GM12872 (cell line): ENCODE results near the gene SLC25A10.

Experiments
- TF ChIP-seq, protein P1 (sequence below): IDR thresholded peaks from 3 replicates; pipeline ENCODE4 v1.5.1; 2011; ENCODE audit warnings: low read depth, mild to moderate bottlenecking, low read length, moderate library complexity; ENCODE audit not compliant: insufficient read depth

SLC25A10 gene

DNA sequence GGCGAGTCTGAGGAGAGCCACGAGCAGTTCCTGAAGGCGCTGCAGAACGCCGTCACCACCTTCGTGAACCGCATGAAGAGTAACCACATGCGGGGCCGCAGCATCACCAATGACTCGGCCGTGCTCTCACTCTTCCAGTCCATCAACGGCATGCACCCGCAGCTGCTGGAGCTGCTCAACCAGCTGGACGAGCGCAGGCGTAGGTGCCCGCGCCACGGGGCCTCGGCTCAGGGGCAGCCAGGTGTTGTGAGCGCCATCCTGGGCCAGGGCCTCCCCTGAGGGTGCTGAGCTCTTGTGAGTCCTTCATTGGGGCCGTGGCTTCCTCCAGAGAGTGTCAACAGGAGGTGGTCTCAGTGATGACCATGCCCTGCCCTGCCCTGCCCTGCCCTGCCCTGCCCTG, 16.3 kb upstream of the SLC25A10 start:
- TF ChIP-seq, protein P1, sequence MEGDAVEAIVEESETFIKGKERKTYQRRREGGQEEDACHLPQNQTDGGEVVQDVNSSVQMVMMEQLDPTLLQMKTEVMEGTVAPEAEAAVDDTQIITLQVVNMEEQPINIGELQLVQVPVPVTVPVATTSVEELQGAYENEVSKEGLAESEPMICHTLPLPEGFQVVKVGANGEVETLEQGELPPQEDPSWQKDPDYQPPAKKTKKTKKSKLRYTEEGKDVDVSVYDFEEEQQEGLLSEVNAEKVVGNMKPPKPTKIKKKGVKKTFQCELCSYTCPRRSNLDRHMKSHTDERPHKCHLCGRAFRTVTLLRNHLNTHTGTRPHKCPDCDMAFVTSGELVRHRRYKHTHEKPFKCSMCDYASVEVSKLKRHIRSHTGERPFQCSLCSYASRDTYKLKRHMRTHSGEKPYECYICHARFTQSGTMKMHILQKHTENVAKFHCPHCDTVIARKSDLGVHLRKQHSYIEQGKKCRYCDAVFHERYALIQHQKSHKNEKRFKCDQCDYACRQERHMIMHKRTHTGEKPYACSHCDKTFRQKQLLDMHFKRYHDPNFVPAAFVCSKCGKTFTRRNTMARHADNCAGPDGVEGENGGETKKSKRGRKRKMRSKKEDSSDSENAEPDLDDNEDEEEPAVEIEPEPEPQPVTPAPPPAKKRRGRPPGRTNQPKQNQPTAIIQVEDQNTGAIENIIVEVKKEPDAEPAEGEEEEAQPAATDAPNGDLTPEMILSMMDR: no peak

DNA sequence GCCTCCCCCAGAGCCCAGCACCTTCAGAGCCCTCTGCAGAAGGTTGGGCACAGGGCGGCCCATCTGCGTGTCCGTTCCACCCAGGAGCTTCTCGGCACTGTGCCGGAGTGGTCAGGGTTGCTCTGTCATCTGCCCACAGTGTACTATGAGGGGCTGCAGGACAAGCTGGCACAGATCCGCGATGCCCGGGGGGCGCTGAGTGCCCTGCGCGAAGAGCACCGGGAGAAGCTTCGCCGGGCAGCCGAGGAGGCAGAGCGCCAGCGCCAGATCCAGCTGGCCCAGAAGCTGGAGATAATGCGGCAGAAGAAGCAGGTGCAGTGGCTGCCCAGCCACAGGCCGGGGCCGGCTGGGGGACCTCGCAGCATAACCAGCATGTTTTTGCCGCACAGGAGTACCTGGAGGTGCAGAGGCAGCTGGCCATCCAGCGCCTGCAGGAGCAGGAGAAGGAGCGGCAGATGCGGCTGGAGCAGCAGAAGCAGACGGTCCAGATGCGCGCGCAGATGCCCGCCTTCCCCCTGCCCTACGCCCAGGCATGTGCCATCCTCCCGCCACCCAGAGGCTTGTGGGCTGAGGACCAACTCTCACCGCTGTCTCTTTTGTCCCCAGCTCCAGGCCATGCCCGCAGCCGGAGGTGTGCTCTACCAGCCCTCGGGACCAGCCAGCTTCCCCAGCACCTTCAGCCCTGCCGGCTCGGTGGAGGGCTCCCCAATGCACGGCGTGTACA, 15.7 kb upstream of the SLC25A10 start:
- TF ChIP-seq, protein P1: no peak

DNA sequence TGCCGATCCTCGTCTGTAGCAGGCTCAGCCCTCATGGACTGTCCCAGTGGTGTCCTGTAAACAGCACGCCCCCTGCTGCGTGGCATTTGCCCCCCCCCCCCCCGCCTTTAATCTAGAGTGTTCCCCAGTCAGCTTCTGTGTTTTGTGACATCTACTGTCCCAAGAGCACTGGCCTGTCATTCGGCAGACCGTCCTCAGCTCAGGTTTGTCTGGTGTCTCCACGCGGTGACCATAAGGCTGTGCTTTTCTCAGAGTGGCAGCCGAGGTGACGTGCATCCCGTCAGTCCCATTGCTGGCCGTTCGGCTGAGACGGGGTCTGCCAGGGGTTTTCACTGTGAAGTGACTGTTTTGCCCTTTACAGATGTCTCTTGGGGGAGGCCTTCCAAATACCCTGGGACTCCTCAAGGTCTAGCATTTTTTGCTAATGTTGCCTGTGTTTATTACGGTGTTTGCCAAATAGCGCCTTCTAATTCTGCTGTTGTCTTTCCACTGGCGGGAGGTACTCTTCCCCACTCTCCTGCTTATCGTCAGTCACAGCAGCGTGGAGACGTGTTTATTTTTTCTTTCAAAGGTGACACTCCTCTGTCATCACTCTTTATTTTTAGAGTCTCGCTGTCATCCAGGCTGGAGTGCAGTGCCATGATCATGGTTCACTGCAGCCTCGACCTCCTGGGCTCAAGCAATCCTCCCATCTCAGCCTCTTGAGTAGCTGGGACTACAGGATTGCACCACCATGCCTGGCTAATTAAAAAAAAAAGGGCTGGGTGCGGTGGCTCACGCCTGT, 14.6 kb upstream of the SLC25A10 start:
- TF ChIP-seq, protein P1: no peak

DNA sequence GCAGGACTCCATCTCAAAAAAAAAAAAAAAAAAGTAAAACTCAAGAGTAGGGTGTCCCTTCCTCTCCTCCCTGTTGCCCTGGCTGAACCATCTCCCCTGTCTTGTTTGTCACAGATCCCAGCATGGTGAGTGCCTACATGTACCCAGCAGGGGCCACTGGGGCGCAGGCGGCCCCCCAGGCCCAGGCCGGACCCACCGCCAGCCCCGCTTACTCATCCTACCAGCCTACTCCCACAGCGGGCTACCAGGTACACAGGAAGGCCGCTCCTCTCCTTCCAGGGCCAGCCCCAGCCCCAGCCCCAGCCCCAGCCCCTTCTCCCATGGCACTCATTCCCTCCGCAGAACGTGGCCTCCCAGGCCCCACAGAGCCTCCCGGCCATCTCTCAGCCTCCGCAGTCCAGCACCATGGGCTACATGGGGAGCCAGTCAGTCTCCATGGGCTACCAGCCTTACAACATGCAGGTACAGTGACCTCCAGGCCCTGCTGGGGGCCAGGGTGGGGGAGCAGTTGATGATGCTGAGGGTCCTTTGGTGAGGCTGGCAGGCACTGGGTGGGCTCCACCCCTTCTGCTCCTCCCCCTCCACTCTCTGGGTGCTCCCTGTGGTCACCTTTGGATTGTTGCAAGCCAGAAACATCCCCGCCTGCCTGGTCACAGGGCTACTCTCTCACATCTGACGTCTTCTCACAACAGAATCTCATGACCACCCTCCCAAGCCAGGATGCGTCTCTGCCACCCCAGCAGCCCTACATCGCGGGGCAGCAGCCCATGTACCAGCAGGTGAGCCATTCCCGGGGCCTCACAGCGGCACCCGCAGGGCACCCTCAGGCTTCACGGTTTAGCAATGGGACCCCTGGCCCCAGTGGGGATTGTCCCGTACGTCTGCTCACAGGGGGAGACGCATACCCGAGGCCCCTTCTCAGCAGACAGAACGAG, 11.5 kb upstream of the SLC25A10 start:
- TF ChIP-seq, protein P1: no peak

DNA sequence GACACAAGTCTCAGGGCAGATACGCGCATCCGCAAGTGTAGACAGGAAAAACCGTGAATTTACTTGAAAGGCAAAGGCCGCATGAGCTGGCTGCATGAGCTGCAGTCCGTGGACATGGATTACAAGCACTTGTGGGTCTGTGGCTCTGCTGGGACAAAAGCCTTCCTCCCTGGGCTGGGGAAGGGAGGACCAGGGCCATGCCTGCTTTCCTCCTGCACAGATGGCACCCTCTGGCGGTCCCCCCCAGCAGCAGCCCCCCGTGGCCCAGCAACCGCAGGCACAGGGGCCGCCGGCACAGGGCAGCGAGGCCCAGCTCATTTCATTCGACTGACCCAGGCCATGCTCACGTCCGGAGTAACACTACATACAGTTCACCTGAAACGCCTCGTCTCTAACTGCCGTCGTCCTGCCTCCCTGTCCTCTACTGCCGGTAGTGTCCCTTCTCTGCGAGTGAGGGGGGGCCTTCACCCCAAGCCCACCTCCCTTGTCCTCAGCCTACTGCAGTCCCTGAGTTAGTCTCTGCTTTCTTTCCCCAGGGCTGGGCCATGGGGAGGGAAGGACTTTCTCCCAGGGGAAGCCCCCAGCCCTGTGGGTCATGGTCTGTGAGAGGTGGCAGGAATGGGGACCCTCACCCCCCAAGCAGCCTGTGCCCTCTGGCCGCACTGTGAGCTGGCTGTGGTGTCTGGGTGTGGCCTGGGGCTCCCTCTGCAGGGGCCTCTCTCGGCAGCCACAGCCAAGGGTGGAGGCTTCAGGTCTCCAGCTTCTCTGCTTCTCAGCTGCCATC, 10.6 kb upstream of the SLC25A10 start:
- TF ChIP-seq, protein P1: no peak

DNA sequence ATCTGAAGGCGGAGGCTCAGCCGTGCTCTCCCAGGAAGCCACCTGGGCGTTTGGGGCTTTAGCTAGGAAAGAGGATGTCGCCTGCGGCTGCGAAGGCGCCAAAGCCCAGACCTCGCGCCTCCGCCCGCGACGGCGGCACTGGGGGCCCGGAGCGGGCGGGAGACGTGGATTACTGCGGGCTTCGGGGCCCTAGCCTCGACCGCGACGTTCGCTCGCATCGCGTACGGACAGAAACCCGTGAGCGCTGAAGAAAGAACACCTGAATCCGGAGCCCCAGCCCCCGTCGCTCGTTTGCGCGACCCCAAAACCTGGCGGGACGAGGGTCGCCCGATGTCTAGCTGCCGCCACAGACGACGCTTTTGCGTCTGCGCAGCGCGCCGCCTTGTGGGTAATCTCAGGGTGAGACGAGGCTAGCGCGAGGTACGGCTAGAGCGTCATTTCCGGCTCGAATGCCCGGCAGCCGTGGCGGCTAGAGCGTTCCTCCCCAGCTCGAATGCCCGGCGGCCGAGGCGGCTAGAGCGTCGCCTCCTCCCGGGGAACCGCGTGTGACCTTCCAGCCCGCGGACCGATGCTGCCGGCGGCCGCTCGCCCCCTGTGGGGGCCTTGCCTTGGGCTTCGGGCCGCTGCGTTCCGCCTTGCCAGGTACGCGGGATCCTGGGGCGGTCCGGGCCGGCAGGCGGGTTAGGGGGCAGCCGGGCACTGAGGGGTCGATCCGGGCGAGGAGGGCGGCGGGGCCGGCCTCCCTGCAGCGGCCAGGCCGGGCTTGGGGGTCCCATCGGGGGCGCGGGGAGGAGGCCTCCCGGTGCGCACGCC, 8.9 kb upstream of the SLC25A10 start, which contains the start of gene MRPL12:
Gene MRPL12 (plus strand): TSS at position 434 of the 813 bp plus-strand sequence. CDS start 135 bp downstream, at position 569.
- TF ChIP-seq, protein P1: no peak
